HG02938 (cell line): ENCODE results near the gene SMAD2.

Experiments used
- ATAC-seq: cut with Tn5 transposase; IDR thresholded peaks from one replicate; pipeline ENCODE4 v1.9.1; 2021; ENCODE audit warnings: mild to moderate bottlenecking, moderate library complexity; ENCODE audit not compliant: unreplicated experiment

The SMAD2 gene

GRCh38 chr18:47898055-47898454 is 32.4 kb downstream of the SMAD2 start:
- ATAC-seq, result no peak

GRCh38 chr18:47895565-47896250 is 34.8 kb downstream of the SMAD2 start:
- ATAC-seq, result no peak

- no peak for ATAC-seq
Observed at GRCh38 chr18:47893939-47894699, 36.3 kb downstream of the SMAD2 start.

GRCh38 chr18:47893047-47893446 is 37.4 kb downstream of the SMAD2 start:
- ATAC-seq, result no peak

DNA sequence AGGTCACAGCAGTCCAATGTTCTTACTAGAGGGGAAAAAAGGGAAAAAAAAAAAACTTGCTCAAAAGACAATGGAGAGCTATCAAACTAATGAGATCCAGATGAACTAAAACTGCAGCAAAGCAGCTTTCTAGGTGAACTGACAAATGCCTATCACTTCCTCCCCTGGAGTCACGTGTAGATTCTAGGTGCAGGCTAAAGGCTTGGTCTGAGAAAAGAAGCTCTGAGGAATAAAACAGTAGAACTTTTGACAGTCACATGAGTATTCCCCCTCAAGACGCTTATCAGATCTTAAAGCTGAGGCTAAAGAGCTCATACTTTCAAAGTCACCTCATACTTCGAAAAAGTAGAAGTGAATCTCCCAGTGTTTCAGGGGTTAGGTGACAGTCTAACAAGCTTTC is 42.3 kb downstream of the SMAD2 start:
- no peak for ATAC-seq

GRCh38 chr18:47887227-47887626 is 43.2 kb downstream of the SMAD2 start:
- ATAC-seq, result no peak

GRCh38 chr18:47883771-47884413 is 46.6 kb downstream of the SMAD2 start:
- ATAC-seq, result no peak

DNA sequence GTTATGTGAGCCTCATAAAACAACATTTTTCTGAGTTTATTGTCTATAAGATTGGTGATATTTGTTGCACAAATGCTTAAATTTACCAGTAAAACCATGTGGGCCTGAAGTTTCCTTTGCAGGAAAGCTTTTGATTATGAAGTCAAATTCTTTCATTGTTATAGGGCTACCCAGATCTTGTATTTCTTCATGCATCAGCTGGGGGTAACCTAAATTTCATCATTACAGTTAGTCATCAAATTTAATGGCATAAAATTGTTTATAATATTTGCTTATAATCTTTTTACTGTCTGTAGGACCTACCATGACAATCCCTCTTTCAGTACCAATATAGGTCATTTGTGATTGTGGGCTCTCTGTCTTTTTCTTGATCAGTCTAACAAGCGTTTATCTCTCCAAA is 47.8 kb downstream of the SMAD2 start:
- no peak for ATAC-seq

GRCh38 chr18:47881752-47882455 is 48.6 kb downstream of the SMAD2 start:
- ATAC-seq, result no peak

DNA sequence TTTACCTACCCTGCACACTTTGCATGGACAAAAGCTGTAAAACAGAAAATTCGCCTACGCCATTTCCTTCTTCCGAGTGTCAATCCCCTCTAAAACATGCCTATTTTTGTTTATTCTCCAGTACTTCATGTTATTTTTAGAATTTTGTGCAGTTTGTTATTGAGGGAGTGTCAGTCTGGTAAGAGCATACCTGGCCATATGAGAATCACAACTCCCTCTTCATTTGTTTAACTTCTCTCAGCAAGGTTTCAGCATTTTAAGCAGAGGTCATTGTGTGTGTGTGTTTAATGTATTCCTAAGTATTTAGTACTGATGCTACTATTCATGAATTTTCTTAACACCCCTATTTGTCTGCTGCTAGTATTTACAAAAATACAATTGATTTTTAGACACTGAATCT is 49.4 kb downstream of the SMAD2 start:
- ATAC-seq, result no peak

DNA sequence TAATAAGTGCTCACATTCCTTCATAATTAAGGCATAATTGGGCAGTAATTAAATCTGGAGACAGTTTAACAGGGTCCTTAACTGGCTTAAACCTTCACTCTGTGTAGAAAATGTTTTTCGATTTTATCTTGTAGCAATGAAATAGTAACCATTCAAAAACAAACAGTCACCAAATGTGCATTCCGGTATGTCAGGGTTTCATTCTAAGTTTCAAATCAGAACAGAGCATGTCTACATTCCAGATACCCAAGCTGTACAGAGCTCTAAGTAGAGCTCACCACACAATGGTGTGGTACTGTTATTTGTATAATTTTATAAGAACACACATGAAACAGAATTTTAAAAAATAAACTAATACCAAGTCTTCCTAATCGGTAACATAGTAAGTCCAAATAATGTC is 52.6 kb downstream of the SMAD2 start:
- ATAC-seq, result no peak

- ATAC-seq, result no peak
Observed at GRCh38 chr18:47876813-47877212, 53.6 kb downstream of the SMAD2 start.

- ATAC-seq, result no peak
Observed at GRCh38 chr18:47873625-47874024, 56.8 kb downstream of the SMAD2 start.

- ATAC-seq, result no peak
Observed at GRCh38 chr18:47872426-47872825, 58.0 kb downstream of the SMAD2 start.

GRCh38 chr18:47871288-47871687 is 59.2 kb downstream of the SMAD2 start:
- no peak for ATAC-seq

DNA sequence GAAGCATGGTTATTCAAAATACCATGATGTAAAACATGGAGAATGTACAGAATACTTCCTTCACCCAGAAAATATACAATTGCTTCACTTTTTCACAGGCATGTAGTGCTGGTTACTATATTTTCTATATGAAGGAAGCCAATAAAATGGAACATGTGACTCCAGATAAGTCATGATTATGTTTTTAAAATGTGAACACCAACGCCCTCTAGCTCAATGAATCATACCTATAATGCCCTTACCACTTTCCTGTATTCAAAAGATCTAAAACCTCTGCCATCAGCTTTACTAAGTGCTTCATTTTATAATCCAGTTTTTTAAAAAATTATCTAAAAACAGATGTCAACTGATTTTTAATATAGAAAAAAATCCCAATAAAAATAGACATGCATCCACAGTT is 59.9 kb downstream of the SMAD2 start:
- no peak for ATAC-seq

- no peak for ATAC-seq
Observed at GRCh38 chr18:47868744-47869143, 61.7 kb downstream of the SMAD2 start.

GRCh38 chr18:47865183-47865582 is 65.3 kb downstream of the SMAD2 start:
- ATAC-seq, result no peak

GRCh38 chr18:47863041-47863440 is 67.4 kb downstream of the SMAD2 start:
- ATAC-seq, result no peak

DNA sequence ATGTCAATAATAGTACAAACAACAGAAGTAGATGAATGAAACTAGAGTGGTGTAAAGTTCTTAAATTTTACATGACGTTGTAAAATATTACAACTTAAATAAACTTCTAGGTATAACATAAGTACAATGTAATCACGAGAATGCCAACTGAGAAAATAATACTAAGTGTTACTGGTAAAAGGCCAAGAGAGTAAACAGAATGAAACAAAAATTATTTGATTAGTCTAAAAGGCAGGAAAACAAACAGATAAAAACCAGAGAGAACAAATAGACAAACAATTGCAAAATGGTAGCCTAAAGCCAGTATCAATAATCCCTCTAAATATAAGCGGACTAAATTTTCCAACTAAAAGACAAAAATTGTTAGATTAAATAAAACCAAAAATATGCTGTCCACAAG is 71.9 kb downstream of the SMAD2 start:
- ATAC-seq, result no peak

DNA sequence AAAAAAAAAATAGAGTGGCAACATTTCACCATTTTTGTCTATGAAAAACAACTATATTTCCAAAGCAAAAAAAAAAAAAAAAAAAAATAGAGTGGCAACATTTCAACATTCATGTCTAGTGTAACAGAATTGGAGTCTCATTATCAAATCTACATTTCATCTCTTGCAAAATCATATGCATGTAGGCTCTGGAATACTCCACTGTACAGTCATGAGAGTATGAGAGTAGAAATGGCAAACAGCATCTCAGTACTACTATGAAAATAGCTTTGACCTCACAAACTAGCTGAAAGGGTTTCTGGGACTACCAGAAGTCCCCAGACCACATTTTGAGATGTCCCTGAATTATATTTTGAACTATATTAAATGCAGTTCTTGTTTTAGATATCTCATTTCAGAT is 82.8 kb downstream of the SMAD2 start:
- no peak for ATAC-seq
